NOMO-1 treated with dmso at 0.1 percent for 144 hours (cell line): ENCODE data around the gene TRIM9.

Source experiments
- DNase-seq: peaks from one replicate; lab custom pipeline; 2025; ENCODE audit not compliant: unreplicated experiment; lab: John Stamatoyannopoulos, UW

The TRIM9 gene

GRCh38 chr14:51058382-51058781, 36.5 kb downstream of the TRIM9 start:
- DNase-seq: no peak

DNA sequence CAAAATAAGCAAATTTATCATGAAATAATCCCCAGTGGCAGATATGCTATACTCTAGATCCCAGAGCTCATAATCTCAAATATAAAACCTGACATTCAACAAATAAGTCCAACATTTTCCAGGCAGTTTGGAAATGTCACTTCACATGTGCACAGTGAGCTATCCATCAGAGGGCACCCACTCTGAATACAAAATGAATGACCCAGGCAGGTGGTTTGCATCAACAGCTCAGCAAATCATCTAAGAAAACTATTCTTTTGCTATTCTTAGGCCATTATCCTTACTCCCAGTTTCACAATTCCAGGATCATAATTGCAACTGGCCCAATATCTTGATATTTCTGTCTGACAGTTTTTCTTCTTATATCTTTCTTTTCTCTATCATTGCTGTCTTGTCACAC, 38.5 kb downstream of the TRIM9 start:
- DNase-seq: no peak

DNA sequence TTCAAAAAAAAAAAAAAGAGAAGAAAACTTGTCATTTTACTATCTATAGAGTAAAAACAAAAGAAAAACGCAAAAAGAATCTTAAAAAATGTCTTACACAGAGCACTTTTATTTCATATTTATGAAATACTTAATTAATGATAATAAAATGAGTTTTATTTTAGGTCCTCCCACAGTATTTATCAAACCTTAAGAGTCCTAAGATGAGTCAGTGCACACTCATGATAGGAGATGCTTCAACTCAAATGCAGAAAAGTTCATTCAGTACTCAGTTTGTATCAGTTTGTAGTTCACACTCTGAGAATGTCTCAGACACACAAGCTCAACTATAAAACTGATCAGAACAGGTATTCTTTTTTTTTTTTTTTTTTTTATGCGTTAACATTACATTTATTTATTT, 41.7 kb downstream of the TRIM9 start:
- no peak for DNase-seq

DNA sequence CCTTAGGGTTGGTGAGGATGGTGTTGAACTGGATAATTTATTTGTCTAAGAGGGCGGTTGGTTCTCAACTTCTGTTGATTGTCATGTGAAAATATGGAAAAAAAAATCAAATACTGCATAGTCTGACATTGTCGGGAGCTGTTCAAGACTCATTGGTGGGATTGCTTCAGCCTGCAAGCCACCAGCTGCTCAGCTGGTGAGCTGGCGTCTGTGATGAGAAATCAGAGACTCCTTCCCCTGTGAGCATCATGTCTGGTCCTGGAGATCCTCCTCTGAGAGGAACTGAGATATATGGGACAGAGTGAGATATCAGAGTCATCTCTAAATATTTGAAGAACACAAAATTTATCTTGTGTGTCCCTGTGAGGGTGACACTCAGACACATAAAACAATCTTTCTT, 49.9 kb downstream of the TRIM9 start:
- no peak for DNase-seq

DNA sequence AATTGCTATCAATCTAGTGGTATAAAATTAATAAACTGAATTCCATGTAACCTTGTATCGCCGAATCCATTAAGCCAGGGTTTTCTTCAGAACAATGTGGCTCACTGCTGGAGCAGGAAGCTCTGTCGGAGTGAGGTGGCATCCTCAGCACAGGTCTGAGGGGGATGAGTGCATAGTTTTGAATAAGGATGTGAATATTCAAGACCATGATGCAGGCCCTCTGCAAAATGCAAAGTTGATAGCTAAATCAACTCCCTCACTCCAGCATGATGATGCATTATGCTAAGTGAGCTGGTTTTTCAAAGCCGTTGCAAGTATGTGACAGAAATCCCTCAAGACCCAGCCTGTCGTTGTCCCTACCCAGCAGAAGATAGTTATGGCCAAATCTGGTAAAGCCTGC, 53.0 kb downstream of the TRIM9 start:
- no peak for DNase-seq

DNA sequence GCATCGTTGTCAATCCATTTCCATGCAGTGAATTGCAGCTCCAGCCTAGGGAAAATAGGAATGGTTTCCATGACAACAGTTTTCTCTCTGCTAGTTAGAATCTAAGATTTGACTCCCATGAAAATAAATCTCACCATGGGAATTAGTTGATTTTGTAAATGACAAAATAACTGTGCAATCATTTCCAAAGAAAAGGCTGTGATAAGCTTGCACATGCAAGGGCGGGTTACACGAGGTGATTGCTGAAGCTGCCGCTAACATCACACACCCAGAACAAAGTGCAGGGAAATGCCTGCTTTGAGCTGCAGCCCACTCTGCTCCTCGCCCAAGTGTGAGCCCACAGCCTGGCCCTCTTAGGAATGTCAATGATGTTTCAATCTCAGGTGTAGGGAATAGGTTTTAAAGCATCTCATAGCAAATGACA, 53.8 kb downstream of the TRIM9 start:
- no peak for DNase-seq

GRCh38 chr14:51039252-51039651, 55.7 kb downstream of the TRIM9 start:
- peak; percentile 40 for DNase-seq

DNA sequence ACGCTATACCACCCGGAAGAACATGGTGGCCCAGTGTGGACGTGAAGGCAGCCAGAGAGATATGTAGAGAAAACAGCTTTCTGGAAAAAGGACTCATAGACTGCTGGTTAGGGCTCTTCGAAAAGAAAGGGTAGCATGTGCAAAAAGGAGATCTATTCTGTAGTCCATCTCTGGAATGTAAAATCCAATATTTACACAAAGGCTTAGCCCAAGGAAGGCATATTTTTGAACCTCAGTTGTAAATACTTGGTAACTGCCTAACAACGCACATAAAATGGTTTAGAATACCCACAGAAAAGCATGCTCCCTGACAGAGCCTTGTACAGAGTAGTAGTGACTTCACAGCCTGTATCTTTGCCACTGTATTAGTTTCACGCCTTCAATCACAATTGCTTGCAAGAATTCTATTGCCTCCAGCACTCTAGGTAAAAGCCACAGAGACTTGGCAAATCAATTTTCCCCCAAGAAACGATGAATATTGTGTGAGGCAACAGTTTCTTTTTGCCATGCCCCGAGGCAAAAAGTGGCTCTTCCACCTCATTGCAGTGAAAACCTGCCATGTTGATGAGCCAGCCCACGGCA, 59.2 kb downstream of the TRIM9 start:
- no peak for DNase-seq

GRCh38 chr14:51028851-51029754, 65.8 kb downstream of the TRIM9 start:
- DNase-seq: no peak

DNA sequence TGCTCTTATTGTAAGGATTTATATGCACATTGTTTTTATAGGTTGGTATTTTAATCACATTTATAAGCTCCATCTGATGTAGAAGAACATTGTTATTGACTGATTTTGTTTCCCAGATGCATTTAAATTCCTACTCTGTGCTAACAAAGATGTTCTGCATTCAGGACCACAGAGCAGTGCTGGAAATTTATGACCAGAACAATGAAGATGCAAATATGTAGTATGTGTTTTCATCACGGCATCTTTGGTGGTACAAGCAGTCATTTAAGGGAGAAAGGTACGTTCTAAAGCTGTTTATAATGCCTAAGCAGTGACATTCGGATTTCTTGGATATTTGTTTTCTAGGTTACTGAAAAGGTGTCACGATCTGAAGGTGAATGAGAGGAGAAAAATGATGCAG, 66.5 kb downstream of the TRIM9 start:
- DNase-seq: no peak

DNA sequence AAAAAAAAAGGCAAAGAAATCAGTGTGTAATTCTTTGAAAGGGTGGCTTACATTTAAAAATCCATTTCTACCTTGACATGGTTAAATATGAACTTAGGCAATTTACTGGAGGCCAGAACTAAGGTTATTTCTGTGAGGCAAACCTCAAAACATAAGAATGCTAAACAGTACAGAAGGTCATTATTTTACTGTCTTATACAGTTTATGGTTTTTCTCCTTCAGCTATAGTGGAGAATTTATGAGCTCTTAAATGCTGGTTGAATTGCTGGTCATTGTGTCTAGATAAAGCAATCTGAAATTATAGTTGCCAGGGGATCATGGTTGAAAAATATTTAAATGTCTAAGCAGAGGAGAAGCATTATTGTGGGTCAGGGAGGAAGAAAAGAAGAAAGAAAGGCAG, 70.5 kb downstream of the TRIM9 start:
- no peak for DNase-seq

- DNase-seq: no peak
Observed at GRCh38 chr14:51023964-51024363, 70.9 kb downstream of the TRIM9 start.

GRCh38 chr14:51022769-51023168, 72.1 kb downstream of the TRIM9 start:
- DNase-seq: no peak

DNA sequence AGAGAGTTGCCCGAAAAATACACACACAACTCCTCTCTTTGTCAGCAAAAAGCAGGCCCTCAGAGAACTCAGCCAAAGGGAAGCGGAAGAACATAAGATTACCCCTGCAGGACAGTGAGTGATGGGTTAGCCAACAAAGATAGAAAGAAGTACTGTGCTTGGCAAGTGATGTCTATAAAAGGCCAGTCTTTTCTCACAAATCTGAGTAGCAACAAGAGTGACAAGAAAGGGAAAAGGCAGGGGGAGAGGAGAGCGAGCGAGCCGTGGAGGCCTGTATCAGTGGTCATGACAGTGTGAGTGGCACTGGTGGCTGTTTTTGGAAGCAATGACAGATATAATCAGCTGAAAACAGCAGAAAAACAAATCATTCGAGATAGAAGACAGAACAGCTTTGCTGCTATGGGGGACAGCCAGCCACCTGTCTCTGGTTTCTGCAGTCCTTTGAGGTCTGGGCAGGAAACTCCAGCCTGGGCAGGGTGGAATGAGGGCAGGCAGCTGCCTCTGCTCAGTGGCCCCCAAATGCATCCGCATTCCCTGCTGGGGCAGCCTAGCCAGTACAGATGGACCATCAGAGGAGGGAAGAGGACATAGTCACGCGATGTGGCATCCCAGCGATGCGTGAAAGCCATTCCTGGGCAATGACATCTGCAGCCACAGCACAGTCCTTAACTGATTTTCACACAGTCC, 74.7 kb downstream of the TRIM9 start:
- no peak for DNase-seq

DNA sequence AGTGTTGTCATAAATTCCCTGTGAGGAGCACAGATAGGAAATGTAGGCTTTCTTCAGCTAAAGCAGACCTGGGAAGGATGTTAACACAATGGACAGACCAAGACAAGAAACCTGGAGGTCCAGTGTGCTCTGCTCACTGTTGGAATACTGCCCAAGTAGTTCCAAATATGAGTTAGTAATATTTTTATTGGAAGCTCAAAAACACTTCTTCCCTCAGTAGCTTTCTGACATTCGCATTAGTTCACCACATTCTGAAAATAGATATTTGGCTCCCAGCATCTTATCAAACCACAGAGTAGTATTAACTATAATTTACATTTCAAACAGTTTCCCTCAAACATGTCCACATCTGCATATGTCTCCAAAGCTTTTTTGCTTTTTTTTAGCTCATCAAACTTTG, 75.8 kb downstream of the TRIM9 start:
- DNase-seq: no peak

- no peak for DNase-seq
Observed at GRCh38 chr14:51018521-51018920, 76.4 kb downstream of the TRIM9 start.

GRCh38 chr14:51014625-51015024, 80.3 kb downstream of the TRIM9 start:
- no peak for DNase-seq

DNA sequence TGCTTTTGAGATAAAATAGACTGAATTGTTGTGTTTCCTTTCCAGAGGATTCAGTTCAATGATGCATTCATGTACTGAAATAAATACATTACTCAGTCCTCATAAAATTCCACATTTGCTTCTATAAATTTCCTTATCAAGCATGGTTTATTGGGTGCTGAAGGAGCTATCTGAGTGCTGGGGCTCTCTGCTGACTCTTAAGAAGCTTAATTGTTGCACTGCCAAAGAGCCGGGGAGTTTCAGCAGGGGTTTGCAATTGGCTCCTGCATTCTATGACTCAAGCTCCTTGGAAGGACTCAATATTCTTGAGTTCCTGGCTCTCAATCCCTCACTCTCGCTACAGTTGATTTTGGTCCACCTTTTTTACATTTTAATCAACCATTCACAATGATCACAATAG, 80.8 kb downstream of the TRIM9 start:
- DNase-seq: no peak

- DNase-seq: peak; percentile 27
Observed at GRCh38 chr14:51012055-51012454, 82.8 kb downstream of the TRIM9 start.

DNA sequence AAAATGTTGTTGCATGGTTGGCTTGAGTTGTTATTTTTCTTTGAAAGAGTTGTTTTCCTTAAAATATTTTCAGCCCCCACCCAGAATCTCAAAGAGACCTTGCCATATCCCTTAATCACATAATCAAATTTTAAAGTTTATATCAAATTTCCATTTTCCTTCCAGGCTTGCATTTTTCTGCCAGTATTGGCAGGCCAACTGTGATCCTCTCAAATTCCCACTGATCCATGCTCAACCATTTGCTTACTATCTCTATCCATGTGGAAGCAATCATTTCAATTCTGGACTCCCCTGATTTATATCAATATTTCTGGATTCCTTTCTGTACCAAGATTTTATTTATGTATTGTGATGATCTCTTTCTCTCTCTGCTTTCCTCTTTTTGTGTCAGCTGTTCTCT, 86.5 kb downstream of the TRIM9 start:
- no peak for DNase-seq

DNA sequence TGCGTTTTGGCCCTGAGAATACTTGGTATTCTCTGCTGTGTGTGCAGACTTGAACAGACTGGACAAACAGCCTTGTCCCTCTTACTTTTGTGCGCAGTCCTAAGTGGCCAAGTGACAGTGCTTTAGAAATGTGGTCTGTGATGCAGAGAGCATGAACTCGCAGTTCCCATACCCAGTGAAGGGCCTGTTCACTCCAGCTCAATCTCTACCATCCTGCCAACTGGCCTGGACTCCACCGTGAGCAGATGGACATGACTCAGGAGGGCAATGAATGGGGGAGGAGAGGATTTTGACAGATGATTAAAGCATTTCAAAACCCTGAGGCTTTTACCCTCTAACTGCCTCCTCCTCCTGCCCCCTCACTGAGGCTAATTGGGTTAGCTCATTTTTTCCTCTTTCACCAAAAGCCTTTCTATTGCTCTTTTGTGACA, 88.1 kb downstream of the TRIM9 start:
- DNase-seq: peak; percentile 73

DNA sequence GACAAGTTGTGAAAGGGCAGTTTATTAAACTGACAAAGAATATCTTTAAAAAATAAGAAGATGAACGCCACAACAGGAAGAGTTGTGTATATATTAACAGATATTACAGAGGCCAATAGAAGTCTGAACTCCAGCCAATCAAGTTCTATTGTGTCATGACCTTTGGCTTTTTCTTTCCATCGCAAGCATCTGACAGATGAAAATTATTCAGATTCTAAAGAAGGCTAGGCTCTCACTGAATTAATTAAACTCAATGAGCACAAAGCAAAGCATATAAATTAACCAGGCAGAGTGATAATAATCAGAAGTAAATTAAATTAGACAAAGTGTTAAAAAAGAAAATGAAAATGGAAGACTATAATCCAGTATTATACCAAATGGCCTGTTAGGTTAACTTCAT, 88.6 kb downstream of the TRIM9 start:
- no peak for DNase-seq
